Measurements from ENCODE around the gene IRX4.

DNA sequence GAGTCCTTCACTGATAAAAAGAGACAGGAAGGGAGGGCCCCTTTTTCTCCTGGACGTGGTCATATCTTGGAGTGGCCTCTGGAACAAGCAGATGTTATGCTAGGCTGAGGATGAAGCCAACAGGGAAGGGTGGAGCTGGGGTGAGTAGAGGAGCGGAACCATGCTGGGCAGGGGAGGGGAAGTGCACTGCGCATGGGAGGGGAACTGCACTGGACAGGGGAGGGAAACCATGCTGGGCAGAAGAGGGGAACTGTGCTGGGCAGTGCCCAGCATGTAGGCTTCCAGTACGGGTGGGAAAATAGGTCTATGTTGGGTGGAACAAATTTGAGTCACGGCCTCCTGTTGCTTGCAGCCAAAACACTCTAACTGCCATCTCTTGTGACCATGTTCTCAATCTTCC, 19.3 kb upstream of the IRX4 start:
- no peak for TF ChIP-seq CREB1 (CRISPR knock-in tag; IDR thresholded peaks at IDR 0.05; ENCODE audit: low read depth)
- TF ChIP-seq, protein P1, sequence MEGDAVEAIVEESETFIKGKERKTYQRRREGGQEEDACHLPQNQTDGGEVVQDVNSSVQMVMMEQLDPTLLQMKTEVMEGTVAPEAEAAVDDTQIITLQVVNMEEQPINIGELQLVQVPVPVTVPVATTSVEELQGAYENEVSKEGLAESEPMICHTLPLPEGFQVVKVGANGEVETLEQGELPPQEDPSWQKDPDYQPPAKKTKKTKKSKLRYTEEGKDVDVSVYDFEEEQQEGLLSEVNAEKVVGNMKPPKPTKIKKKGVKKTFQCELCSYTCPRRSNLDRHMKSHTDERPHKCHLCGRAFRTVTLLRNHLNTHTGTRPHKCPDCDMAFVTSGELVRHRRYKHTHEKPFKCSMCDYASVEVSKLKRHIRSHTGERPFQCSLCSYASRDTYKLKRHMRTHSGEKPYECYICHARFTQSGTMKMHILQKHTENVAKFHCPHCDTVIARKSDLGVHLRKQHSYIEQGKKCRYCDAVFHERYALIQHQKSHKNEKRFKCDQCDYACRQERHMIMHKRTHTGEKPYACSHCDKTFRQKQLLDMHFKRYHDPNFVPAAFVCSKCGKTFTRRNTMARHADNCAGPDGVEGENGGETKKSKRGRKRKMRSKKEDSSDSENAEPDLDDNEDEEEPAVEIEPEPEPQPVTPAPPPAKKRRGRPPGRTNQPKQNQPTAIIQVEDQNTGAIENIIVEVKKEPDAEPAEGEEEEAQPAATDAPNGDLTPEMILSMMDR (conservative IDR thresholded peaks at IDR 0.05; ENCODE audit: low read depth in 2 of 2): no peak
- no peak for TF ChIP-seq EZH2 (IDR thresholded peaks at IDR 0.05; ENCODE audit: low read depth, unreplicated experiment)
- no peak for TF ChIP-seq EZH2phosphoT487 (IDR thresholded peaks at IDR 0.05; ENCODE audit: unreplicated experiment)
- TF ChIP-seq STAT1 (IDR thresholded peaks at IDR 0.05; ENCODE audit: unreplicated experiment): no peak
- TF ChIP-seq, protein P2, sequence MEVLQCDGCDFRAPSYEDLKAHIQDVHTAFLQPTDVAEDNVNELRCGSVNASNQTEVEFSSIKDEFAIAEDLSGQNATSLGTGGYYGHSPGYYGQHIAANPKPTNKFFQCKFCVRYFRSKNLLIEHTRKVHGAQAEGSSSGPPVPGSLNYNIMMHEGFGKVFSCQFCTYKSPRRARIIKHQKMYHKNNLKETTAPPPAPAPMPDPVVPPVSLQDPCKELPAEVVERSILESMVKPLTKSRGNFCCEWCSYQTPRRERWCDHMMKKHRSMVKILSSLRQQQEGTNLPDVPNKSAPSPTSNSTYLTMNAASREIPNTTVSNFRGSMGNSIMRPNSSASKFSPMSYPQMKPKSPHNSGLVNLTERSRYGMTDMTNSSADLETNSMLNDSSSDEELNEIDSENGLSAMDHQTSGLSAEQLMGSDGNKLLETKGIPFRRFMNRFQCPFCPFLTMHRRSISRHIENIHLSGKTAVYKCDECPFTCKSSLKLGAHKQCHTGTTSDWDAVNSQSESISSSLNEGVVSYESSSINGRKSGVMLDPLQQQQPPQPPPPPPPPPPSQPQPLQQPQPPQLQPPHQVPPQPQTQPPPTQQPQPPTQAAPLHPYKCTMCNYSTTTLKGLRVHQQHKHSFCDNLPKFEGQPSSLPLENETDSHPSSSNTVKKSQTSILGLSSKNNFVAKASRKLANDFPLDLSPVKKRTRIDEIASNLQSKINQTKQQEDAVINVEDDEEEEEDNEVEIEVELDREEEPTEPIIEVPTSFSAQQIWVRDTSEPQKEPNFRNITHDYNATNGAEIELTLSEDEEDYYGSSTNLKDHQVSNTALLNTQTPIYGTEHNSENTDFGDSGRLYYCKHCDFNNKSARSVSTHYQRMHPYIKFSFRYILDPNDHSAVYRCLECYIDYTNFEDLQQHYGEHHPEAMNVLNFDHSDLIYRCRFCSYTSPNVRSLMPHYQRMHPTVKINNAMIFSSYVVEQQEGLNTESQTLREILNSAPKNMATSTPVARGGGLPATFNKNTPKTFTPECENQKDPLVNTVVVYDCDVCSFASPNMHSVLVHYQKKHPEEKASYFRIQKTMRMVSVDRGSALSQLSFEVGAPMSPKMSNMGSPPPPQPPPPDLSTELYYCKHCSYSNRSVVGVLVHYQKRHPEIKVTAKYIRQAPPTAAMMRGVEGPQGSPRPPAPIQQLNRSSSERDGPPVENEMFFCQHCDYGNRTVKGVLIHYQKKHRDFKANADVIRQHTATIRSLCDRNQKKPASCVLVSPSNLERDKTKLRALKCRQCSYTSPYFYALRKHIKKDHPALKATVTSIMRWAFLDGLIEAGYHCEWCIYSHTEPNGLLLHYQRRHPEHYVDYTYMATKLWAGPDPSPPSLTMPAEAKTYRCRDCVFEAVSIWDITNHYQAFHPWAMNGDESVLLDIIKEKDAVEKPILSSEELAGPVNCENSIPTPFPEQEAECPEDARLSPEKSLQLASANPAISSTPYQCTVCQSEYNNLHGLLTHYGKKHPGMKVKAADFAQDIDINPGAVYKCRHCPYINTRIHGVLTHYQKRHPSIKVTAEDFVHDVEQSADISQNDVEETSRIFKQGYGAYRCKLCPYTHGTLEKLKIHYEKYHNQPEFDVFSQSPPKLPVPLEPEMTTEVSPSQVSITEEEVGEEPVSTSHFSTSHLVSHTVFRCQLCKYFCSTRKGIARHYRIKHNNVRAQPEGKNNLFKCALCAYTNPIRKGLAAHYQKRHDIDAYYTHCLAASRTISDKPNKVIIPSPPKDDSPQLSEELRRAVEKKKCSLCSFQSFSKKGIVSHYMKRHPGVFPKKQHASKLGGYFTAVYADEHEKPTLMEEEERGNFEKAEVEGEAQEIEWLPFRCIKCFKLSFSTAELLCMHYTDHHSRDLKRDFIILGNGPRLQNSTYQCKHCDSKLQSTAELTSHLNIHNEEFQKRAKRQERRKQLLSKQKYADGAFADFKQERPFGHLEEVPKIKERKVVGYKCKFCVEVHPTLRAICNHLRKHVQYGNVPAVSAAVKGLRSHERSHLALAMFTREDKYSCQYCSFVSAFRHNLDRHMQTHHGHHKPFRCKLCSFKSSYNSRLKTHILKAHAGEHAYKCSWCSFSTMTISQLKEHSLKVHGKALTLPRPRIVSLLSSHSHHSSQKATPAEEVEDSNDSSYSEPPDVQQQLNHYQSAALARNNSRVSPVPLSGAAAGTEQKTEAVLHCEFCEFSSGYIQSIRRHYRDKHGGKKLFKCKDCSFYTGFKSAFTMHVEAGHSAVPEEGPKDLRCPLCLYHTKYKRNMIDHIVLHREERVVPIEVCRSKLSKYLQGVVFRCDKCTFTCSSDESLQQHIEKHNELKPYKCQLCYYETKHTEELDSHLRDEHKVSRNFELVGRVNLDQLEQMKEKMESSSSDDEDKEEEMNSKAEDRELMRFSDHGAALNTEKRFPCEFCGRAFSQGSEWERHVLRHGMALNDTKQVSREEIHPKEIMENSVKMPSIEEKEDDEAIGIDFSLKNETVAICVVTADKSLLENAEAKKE (CRISPR knock-in tag; IDR thresholded peaks at IDR 0.05): no peak

Measured in GM23338 (cell line).